Activated naive CD4-positive, alpha-beta T cell (primary cell): ENCODE measurements around the gene CBY3.
"Not testable (repeated sequence)": the region's sequence is repeated elsewhere in the genome, so short reads cannot be mapped to it uniquely, and the experiment has no call there.

Experiments
- DNase-seq, 4 experiments: peaks; one replicate each; lab custom pipeline; 2025; lab: John Stamatoyannopoulos, UW

CBY3 gene

GRCh38 chr5:179668391-179668790 is 12.4 kb downstream of the CBY3 start:
- no peak for DNase-seq

GRCh38 chr5:179661647-179662046 is 19.2 kb downstream of the CBY3 start:
- DNase-seq = not testable (repeated sequence)

GRCh38 chr5:179658179-179658856 is 22.5 kb downstream of the CBY3 start:
- DNase-seq = not testable (repeated sequence)

DNA sequence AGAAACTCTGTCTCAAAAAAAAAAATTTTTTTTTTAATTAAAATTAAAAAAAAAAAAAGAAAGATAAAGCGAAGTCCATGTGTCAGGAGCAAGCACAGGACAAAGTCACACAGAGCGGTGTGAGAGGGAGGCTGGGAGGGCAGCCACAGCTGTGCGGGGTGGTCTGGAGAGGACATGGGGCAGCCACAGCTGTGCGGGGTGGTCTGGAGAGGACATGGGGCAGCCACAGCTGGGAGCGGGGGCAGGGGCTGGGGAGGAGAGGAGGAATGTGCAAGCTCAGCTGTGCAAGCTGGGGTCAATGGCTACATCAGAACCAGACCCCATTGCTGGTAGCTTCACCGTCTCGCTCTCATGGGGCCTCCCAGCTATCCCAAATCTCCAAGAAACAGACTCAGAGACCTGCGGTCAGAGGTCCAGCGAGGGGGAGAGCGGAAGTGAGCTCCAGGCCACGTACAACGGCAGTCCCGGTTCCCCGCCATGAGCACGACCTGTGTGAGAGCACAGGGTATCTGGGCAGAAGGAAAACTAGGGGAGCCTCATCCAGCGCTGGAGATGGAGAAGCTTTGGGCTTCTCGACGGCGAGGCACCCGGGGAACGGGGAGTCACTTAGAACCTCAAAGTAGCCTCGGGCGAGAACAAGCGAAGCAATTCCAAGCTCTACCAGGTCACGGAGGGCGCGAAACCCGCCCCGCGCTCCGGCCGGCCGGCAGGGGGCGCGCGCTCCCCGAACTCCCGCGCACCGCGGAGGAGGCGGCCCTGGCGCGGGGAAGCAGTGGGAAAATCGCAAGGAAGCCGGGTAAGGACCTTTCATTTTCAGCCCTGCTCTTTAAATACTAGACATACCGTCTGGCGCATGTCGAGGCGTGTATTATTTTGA is 23.3 kb downstream of the CBY3 start:
- DNase-seq = not testable (repeated sequence)

GRCh38 chr5:179653135-179653534 is 27.7 kb downstream of the CBY3 start:
- DNase-seq = not testable (repeated sequence)

DNA sequence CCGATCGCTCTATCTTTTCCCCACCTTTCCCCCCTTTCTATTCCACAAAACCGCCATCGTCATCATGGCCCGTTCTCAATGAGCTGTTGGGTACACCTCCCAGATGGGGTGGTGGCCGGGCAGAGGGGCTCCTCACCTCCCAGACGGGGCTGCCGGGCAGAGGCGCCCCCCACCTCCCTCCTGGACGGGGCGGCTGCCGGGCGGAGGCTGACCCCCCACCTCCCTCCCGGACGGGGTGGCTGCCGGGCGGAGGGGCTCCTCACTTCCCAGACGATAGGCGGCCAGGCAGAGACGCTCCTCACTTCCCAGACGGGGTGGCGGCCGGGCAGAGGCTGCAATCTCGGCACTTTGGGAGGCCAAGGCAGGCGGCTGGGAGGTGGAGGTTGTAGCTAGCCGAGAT is 30.6 kb downstream of the CBY3 start:
- not testable (repeated sequence) for DNase-seq

GRCh38 chr5:179649166-179649703 is 31.6 kb downstream of the CBY3 start:
- not testable (repeated sequence) for DNase-seq

DNA sequence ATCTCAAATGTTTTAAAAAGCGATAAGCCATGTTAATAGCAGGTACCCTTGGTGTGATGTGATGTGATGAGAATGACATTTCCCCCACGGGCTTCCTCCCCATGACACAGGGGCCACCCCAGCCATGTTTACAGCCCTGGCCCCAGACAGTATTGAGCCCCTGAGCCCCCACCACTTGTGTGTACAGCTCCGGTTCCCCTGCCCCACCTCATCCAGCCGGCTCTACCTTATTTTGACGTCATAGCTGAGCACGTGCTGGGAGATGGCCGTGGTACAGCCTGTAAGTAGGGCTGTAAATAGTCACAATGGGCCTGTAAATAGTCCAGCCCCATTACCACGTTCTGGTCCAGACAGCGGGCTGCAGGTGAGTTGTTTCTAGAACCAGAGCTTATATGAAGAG is 32.4 kb downstream of the CBY3 start:
- no peak for DNase-seq

DNA sequence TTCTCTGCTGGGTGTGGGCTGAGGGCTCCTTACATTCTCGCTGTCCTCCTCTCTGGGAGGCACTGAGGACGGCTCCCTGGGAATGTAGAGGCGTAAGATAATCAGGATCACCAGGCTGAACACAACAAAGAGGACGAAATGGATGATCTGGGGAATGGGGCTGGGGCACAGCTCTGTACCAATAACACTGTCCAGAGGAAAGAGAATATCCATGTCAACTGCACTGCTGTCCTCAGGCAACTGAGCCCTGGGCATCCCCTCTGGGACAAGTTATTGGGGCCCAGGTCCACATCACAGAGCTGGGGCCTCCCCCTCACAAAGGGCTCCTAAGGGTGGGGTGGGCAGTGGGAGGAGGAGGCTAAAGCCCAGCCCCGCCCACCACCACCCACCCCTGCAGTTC is 36.1 kb downstream of the CBY3 start:
- not testable (repeated sequence) for DNase-seq

DNA sequence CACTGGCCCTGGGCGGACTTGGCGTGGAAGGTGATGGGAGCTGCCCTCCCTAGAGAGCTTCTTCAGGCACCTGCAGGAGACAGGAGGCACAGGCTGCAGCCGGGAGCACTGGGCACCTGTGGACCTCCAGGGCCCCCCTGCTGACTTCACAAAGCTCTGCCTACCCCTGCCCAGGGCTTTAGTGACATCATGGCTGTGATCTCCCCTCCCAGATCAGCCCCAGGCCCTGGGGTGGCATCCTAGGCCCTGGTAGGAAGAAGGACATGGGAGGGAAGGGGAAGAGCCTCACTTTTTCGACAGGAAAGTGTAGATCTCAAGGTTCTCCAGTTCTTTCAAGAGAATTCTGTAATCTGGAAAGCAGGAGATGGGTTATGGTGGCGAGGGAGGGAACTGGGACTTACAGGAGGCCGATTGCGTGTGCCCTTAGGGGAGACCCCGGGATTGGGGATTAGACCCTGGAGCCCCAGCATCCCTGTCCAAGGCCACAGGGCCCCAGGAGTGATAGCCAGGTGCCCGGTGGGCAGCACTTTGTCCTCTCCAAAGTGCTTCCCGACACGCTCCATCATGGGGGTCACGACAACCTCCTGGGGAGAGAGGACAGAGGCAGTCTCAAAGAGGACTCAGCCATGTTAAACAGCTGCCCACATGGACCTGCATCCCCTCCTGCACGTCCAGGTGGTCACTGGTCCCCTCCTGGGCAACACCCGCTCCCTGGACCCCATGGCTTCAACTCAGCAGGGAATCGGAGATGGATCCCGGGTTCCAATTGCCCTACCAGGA is 37.5 kb downstream of the CBY3 start:
- not testable (repeated sequence) for DNase-seq

DNA sequence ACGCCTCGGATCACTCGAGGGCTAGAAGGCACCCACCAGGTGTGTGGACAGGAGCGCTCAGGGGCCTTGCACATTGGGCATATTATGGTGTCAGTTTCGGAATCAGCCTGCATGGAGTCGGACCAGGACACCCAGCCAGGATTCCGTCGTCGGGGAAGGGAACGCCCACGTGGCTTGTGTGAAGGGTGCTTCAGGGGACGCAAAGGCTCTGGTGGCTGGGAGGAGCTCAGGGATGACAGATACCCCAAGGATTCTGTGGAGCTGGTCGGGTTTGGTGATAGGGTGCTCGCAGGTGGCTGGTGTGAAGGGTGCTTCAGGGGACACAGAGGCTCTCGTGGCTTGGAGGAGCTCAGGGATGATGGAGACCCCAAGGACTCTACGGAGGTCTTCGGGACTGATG is 38.2 kb downstream of the CBY3 start:
- DNase-seq = not testable (repeated sequence)

DNA sequence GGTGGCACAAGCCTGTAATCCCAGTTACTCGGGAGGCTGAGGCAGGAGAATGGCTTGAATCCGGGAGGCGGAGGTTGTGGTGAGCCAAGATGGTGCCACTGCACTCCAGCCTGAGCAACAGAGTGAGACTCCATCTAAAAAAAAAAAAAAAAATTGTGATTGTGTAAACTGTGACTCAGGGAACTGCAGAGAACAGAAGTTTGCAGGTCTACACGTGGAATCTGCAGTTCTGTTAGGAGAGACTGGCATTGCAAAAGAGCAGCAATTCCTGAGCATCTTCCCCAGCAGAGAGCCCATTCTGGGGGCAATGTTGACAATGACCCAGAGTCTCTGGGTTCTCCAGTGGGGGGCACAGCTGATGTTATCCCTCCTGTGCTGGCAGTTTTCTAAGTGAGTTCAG is 39.1 kb downstream of the CBY3 start:
- DNase-seq = not testable (repeated sequence)

- DNase-seq = not testable (repeated sequence)
These were observed 41.5 kb downstream of the CBY3 start for GRCh38 chr5:179639296-179639695.

GRCh38 chr5:179634370-179635172 is 46.3 kb downstream of the CBY3 start:
- DNase-seq = not testable (repeated sequence)

DNA sequence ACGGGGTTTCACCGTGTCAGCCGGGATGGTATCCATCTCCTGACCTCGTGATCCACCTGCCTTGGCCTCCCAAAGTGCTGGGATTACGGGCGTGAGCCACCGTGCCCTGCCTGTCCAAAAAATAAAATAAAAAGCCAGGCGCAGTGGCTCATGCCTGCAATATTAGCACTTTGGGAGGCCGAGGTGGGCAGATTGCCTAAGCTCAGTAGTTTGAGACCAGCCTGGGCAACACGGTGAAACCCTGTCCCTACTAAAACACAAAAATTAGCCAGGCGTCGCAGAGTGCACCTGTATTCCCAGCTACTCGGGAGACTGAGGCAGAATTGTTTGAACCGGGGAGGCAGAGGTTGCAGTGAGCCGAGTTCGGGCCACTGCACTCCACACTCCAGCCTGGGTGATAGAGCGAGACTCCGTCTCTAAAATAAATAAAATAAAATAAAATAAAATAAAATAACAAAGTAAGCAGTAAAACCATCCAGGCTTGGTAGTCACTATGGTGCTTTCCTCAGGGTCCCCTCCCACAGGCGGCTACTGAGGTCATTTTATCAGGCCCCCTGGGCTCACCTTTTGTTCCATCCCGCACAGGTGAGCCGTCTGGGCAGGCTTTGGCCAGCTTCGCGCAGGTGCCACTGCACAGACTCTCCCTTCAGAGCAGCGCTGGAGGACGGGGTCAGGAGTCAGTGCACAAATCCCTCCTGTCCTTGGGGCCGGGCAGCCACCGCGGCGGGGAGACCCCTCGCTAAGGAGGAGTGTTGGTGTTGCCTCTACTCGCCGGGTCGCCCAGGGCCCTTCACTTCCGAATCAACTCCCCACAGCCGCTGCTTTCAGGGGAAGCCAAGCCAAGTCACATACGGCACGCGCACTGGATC is 47.1 kb downstream of the CBY3 start:
- not testable (repeated sequence) for DNase-seq
